GM12891 (cell line): ENCODE results near the gene MARK2.

Source experiments
- DNase-seq: peaks from one replicate; pipeline ENCODE4 v3.0.0; 2011; ENCODE audit warnings: low spot score; ENCODE audit not compliant: insufficient read length
- FAIRE-seq: peaks from 2 replicates; lab custom pipeline; 2011; peaks lifted over from hg19 to GRCh38; lab: Jason Lieb, UNC
- PAX5 ChIP-seq: IDR thresholded peaks from 2 replicates; pipeline ENCODE4 v1.6.1; 2011; ENCODE audit warnings: low read length, moderate library complexity, mild to moderate bottlenecking; ENCODE audit not compliant: insufficient read depth, severe bottlenecking
- POLR2A ChIP-seq: IDR thresholded peaks from 2 replicates; pipeline ENCODE4 v1.6.1; 2011; ENCODE audit warnings: low read depth, low read length, control low read depth
- POLR2AphosphoS5 ChIP-seq: IDR thresholded peaks from 2 replicates; pipeline ENCODE4 v1.6.1; 2011; ENCODE audit warnings: low read depth, low read length, control low read depth
- POU2F2 ChIP-seq: IDR thresholded peaks from 2 replicates; pipeline ENCODE4 v1.6.1; 2011; ENCODE audit warnings: low read depth, mild to moderate bottlenecking, control low read depth, low read length, moderate library complexity
- SPI1 ChIP-seq: IDR thresholded peaks from 2 replicates; pipeline ENCODE4 v1.6.1; 2011; ENCODE audit warnings: low read depth, low read length, control low read depth
- TAF1 ChIP-seq: IDR thresholded peaks from 2 replicates; pipeline ENCODE4 v1.6.1; 2011; ENCODE audit warnings: low read depth, low read length, control low read depth

The MARK2 gene

GRCh38 chr11:63889344-63889743 lies 50.4 kb downstream of the MARK2 start:
- TF ChIP-seq SPI1: no peak
- TF ChIP-seq POLR2A: no peak
- TF ChIP-seq POLR2AphosphoS5: no peak
- no peak for TF ChIP-seq PAX5
- no peak for TF ChIP-seq TAF1
- TF ChIP-seq POU2F2: no peak
- FAIRE-seq: no peak
- DNase-seq: no peak

- no peak for TF ChIP-seq PAX5
- TF ChIP-seq TAF1: no peak
- TF ChIP-seq SPI1: no peak
- no peak for TF ChIP-seq POU2F2
- no peak for TF ChIP-seq POLR2A
- TF ChIP-seq POLR2AphosphoS5: no peak
- FAIRE-seq: no peak
- no peak for DNase-seq
Observed at GRCh38 chr11:63890368-63890767, 51.5 kb downstream of the MARK2 start.

GRCh38 chr11:63892228-63892627 lies 53.3 kb downstream of the MARK2 start:
- FAIRE-seq (no peak), DNase-seq (no peak)
- TF ChIP-seq POLR2AphosphoS5: no peak
- no peak for TF ChIP-seq TAF1

- FAIRE-seq: no peak
- DNase-seq: no peak
- TF ChIP-seq PAX5 (no peak), POLR2AphosphoS5 (no peak)
Observed at GRCh38 chr11:63893355-63893754, 54.4 kb downstream of the MARK2 start.

- FAIRE-seq (no peak), DNase-seq (no peak)
Observed at GRCh38 chr11:63896071-63896470, 57.2 kb downstream of the MARK2 start.

GRCh38 chr11:63897459-63898146 lies 58.7 kb downstream of the MARK2 start:
- no peak for FAIRE-seq
- DNase-seq: no peak
- no peak for TF ChIP-seq TAF1
- TF ChIP-seq SPI1: no peak
- no peak for TF ChIP-seq POLR2AphosphoS5
- no peak for TF ChIP-seq POLR2A
- no peak for TF ChIP-seq PAX5
- no peak for TF ChIP-seq POU2F2

More at GRCh38 chr11:63896071-63896470, 57.2 kb downstream of the MARK2 start:
- no peak for TF ChIP-seq POLR2A
- no peak for TF ChIP-seq POU2F2
- TF ChIP-seq POLR2AphosphoS5: no peak
- TF ChIP-seq SPI1: no peak
- TF ChIP-seq PAX5: no peak
- no peak for TF ChIP-seq TAF1

- TF ChIP-seq POU2F2 (no peak), POLR2A (no peak), PAX5 (no peak), POLR2AphosphoS5 (no peak), SPI1 (no peak)
- FAIRE-seq: no peak
- no peak for DNase-seq
Observed at GRCh38 chr11:63901660-63902059, 62.8 kb downstream of the MARK2 start.

GRCh38 chr11:63903884-63904283 lies 65.0 kb downstream of the MARK2 start:
- FAIRE-seq (no peak), DNase-seq (no peak)

GRCh38 chr11:63904743-63905142 lies 65.8 kb downstream of the MARK2 start:
- DNase-seq (no peak), FAIRE-seq (no peak)
- TF ChIP-seq POU2F2 (no peak), POLR2AphosphoS5 (no peak), POLR2A (no peak), SPI1 (no peak), PAX5 (no peak), TAF1 (no peak)

More at GRCh38 chr11:63903884-63904283, 65.0 kb downstream of the MARK2 start:
- TF ChIP-seq POLR2A (no peak), PAX5 (no peak), TAF1 (no peak)

GRCh38 chr11:63905179-63905578 lies 66.3 kb downstream of the MARK2 start:
- no peak for FAIRE-seq
- TF ChIP-seq TAF1: no peak
- no peak for TF ChIP-seq POLR2A
- no peak for TF ChIP-seq PAX5
- no peak for TF ChIP-seq SPI1
- TF ChIP-seq POLR2AphosphoS5: no peak
- no peak for TF ChIP-seq POU2F2
- DNase-seq: no peak

- FAIRE-seq: no peak
- TF ChIP-seq POU2F2 (no peak), PAX5 (no peak), TAF1 (no peak), POLR2AphosphoS5 (no peak), POLR2A (no peak)
- no peak for DNase-seq
Observed at GRCh38 chr11:63906087-63906486, 67.2 kb downstream of the MARK2 start.

GRCh38 chr11:63906585-63906984 lies 67.7 kb downstream of the MARK2 start:
- no peak for FAIRE-seq
- TF ChIP-seq TAF1 (no peak), PAX5 (no peak), POU2F2 (no peak), POLR2AphosphoS5 (no peak), SPI1 (no peak), POLR2A (no peak)
- DNase-seq: no peak
